VCaP (cell line): Measurements from ENCODE around the gene ZNF496.
A peak's percentile ranks its signal among the peaks of the same experiment; 100 is the strongest.

Experiments
- H3K27ac ChIP-seq: fragments of 450-650 bp; 2 replicates; pipeline ENCODE4 v1.5.1; 2017
- CTCF ChIP-seq: fragments of 450-650 bp; conservative IDR thresholded peaks from 2 replicates; pipeline ENCODE4 v1.5.1; 2017; ENCODE audit warnings: mild to moderate bottlenecking, moderate library complexity

The ZNF496 gene

GRCh38 chr1:247337250-247337746 lies 5.6 kb upstream of the ZNF496 start:
- TF ChIP-seq CTCF: no peak
- no peak overlapping the region for H3K27ac ChIP-seq

GRCh38 chr1:247336390-247336789 lies 4.7 kb upstream of the ZNF496 start:
- no peak overlapping the region for H3K27ac ChIP-seq
- TF ChIP-seq CTCF: no peak

- H3K27ac ChIP-seq: no peak overlapping the region
- TF ChIP-seq CTCF: no peak
Observed at GRCh38 chr1:247335882-247336281, 4.2 kb upstream of the ZNF496 start.

GRCh38 chr1:247334378-247335133 lies 2.9 kb upstream of the ZNF496 start:
- H3K27ac ChIP-seq: no peak overlapping the region
- no peak for TF ChIP-seq CTCF

GRCh38 chr1:247332623-247333361 lies 1.1 kb upstream of the ZNF496 start:
- peak overlapping the region; percentile 83; the same call in 1 of the 2 replicates for H3K27ac ChIP-seq
- no peak for TF ChIP-seq CTCF

- peak overlapping the region; percentile 83 for H3K27ac ChIP-seq
Observed at GRCh38 chr1:247332215-247332622, 552 bp upstream of the ZNF496 start.

More at GRCh38 chr1:247332215-247332622, 552 bp upstream of the ZNF496 start:
- TF ChIP-seq CTCF: no peak; the same call in 1 of the 2 replicates
